T-helper 1 cell treated with Interleukin-12 subunit alpha and Interleukin-12 subunit beta and Interleukin-4 antibody, amounts not matched to agents 30 μg/mL and 1 μg/mL, for 36 hours (primary cell): ENCODE results near the gene OR56B4.
"Not testable (repeated sequence)": the region's sequence is repeated elsewhere in the genome, so short reads cannot be mapped to it uniquely, and the experiment has no call there.

Source experiments
- H3K27ac Mint-ChIP-seq: one replicate; pipeline ENCODE4 v1.8.0; 2021; ENCODE audit warnings: mild to moderate bottlenecking, mixed read lengths
- H3K27me3 Mint-ChIP-seq: one replicate; pipeline ENCODE4 v1.8.0; 2021; ENCODE audit warnings: low read depth, mixed read lengths
- H3K36me3 Mint-ChIP-seq: one replicate; pipeline ENCODE4 v1.8.0; 2021; ENCODE audit warnings: low read depth, mixed read lengths
- H3K4me1 Mint-ChIP-seq: one replicate; pipeline ENCODE4 v1.8.0; 2021; ENCODE audit warnings: low read depth, mixed read lengths
- H3K4me3 Mint-ChIP-seq: one replicate; pipeline ENCODE4 v1.8.0; 2021; ENCODE audit warnings: mild to moderate bottlenecking, moderate library complexity, mixed read lengths
- H3K9me3 Mint-ChIP-seq: one replicate; pipeline ENCODE4 v1.8.0; 2021; ENCODE audit warnings: mixed read lengths

Gene OR56B4

GRCh38 chr11:6116638-6117037 lies 9.2 kb downstream of the OR56B4 start:
- H3K36me3 Mint-ChIP-seq = no peaks in the 10 kb centered on the region
- H3K4me3 Mint-ChIP-seq = no peak overlapping the region
- H3K9me3 Mint-ChIP-seq = peaks cover 7% of the 10 kb centered on the region
- H3K27me3 Mint-ChIP-seq = peaks cover 2% of the 10 kb centered on the region
- H3K4me1 Mint-ChIP-seq = no peaks in the 10 kb centered on the region
- no peak overlapping the region for H3K27ac Mint-ChIP-seq

- no peak overlapping the region for H3K27ac Mint-ChIP-seq
- H3K4me1 Mint-ChIP-seq = no peaks in the 10 kb centered on the region
- H3K27me3 Mint-ChIP-seq = no peaks in the 10 kb centered on the region
- no peaks in the 10 kb centered on the region for H3K9me3 Mint-ChIP-seq
- no peaks in the 10 kb centered on the region for H3K36me3 Mint-ChIP-seq
- H3K4me3 Mint-ChIP-seq = no peak overlapping the region
Measured at GRCh38 chr11:6124245-6124644, 16.8 kb downstream of the OR56B4 start.

- Mint-ChIP-seq H3K4me1 (no peaks in the 10 kb centered on the region), H3K4me3 (no peak overlapping the region), H3K9me3 (no peaks in the 10 kb centered on the region)
Measured at GRCh38 chr11:6127881-6128280, 20.4 kb downstream of the OR56B4 start.

GRCh38 chr11:6129011-6129410 lies 21.5 kb downstream of the OR56B4 start:
- H3K4me3 Mint-ChIP-seq = no peak overlapping the region
- H3K4me1 Mint-ChIP-seq = no peaks in the 10 kb centered on the region
- H3K27ac Mint-ChIP-seq = no peak overlapping the region
- H3K9me3 Mint-ChIP-seq = no peaks in the 10 kb centered on the region
- no peaks in the 10 kb centered on the region for H3K27me3 Mint-ChIP-seq
- H3K36me3 Mint-ChIP-seq = no peaks in the 10 kb centered on the region

More at GRCh38 chr11:6127881-6128280, 20.4 kb downstream of the OR56B4 start:
- Mint-ChIP-seq H3K27ac (no peak overlapping the region), H3K27me3 (no peaks in the 10 kb centered on the region), H3K36me3 (no peaks in the 10 kb centered on the region)

- Mint-ChIP-seq H3K4me1 (no peaks in the 10 kb centered on the region), H3K36me3 (no peaks in the 10 kb centered on the region), H3K27ac (no peak overlapping the region), H3K9me3 (no peaks in the 10 kb centered on the region), H3K4me3 (no peak overlapping the region), H3K27me3 (peaks cover under 1% of the 10 kb centered on the region)
Measured at GRCh38 chr11:6129635-6130034, 22.2 kb downstream of the OR56B4 start.

- no peak overlapping the region for H3K27ac Mint-ChIP-seq
- no peak overlapping the region for H3K4me3 Mint-ChIP-seq
- no peaks in the 10 kb centered on the region for H3K4me1 Mint-ChIP-seq
- no peaks in the 10 kb centered on the region for H3K9me3 Mint-ChIP-seq
- H3K36me3 Mint-ChIP-seq = no peaks in the 10 kb centered on the region
- H3K27me3 Mint-ChIP-seq = peaks cover 3% of the 10 kb centered on the region
Measured at GRCh38 chr11:6132431-6132830, 24.9 kb downstream of the OR56B4 start.

- H3K27me3 Mint-ChIP-seq, H3K4me3 Mint-ChIP-seq, H3K9me3 Mint-ChIP-seq, H3K27ac Mint-ChIP-seq, H3K4me1 Mint-ChIP-seq, H3K36me3 Mint-ChIP-seq: not testable (repeated sequence)
Measured at GRCh38 chr11:6135936-6136335, 28.5 kb downstream of the OR56B4 start.

- Mint-ChIP-seq H3K27me3 (peaks cover 10% of the 10 kb centered on the region), H3K4me3 (no peak overlapping the region), H3K4me1 (no peaks in the 10 kb centered on the region), H3K36me3 (no peaks in the 10 kb centered on the region), H3K27ac (no peak overlapping the region), H3K9me3 (no peaks in the 10 kb centered on the region)
Measured at GRCh38 chr11:6142936-6143335, 35.5 kb downstream of the OR56B4 start.

GRCh38 chr11:6143737-6144136 lies 36.3 kb downstream of the OR56B4 start:
- not testable (repeated sequence) for H3K9me3 Mint-ChIP-seq, H3K4me3 Mint-ChIP-seq, H3K4me1 Mint-ChIP-seq, H3K36me3 Mint-ChIP-seq, H3K27me3 Mint-ChIP-seq, H3K27ac Mint-ChIP-seq

GRCh38 chr11:6151117-6151516 lies 43.6 kb downstream of the OR56B4 start:
- Mint-ChIP-seq H3K27me3 (no peaks in the 10 kb centered on the region), H3K36me3 (no peaks in the 10 kb centered on the region), H3K4me1 (no peaks in the 10 kb centered on the region), H3K9me3 (peaks cover 4% of the 10 kb centered on the region), H3K4me3 (no peak overlapping the region), H3K27ac (no peak overlapping the region)

GRCh38 chr11:6152126-6152525 lies 44.6 kb downstream of the OR56B4 start:
- no peak overlapping the region for H3K4me3 Mint-ChIP-seq
- peaks cover 4% of the 10 kb centered on the region for H3K9me3 Mint-ChIP-seq
- H3K27me3 Mint-ChIP-seq = no peaks in the 10 kb centered on the region
- H3K27ac Mint-ChIP-seq = no peak overlapping the region
- H3K4me1 Mint-ChIP-seq = no peaks in the 10 kb centered on the region
- no peaks in the 10 kb centered on the region for H3K36me3 Mint-ChIP-seq

GRCh38 chr11:6156628-6157359 lies 49.3 kb downstream of the OR56B4 start:
- no peaks in the 10 kb centered on the region for H3K27me3 Mint-ChIP-seq
- no peaks in the 10 kb centered on the region for H3K36me3 Mint-ChIP-seq
- H3K4me3 Mint-ChIP-seq = no peak overlapping the region
- no peak overlapping the region for H3K27ac Mint-ChIP-seq
- no peaks in the 10 kb centered on the region for H3K4me1 Mint-ChIP-seq
- H3K9me3 Mint-ChIP-seq = no peaks in the 10 kb centered on the region
